Measurements from ENCODE around the gene ABCA9. TPM values are rescaled to one million over a fixed set of nuclear protein-coding genes. Genes with fewer than 3 reads are reported as not detected.
"Not testable (repeated sequence)": the region's sequence is repeated elsewhere in the genome, so short reads cannot be mapped to it uniquely, and the experiment has no call there.

ABCA9 gene
- 0.08 TPM for polyA plus RNA-seq (2013, experiment 1 of 2; ENCODE audit: insufficient read length)
- polyA plus RNA-seq (2013, experiment 2 of 2; ENCODE audit: insufficient read length): 0.30 TPM

- peak; percentile 84 for DNase-seq
These were observed at the start of gene ABCA9 for GRCh38 chr17:69060822-69061221. Gene ABCA9, minus strand, starts transcription at chr17:69060927. Its CDS starts 9,801 bp downstream, at chr17:69051126.

- DNase-seq: no peak
These were observed 45.4 kb upstream of the ABCA9 start for GRCh38 chr17:69105907-69106730.

GRCh38 chr17:69103557-69104233, 43.0 kb upstream of the ABCA9 start:
- no peak for DNase-seq

GRCh38 chr17:69098625-69099024, 37.9 kb upstream of the ABCA9 start:
- DNase-seq: no peak

GRCh38 chr17:69096541-69096940, 35.8 kb upstream of the ABCA9 start:
- DNase-seq: no peak

GRCh38 chr17:69093995-69094394, 33.3 kb upstream of the ABCA9 start:
- no peak for DNase-seq

GRCh38 chr17:69093279-69093789, 32.6 kb upstream of the ABCA9 start:
- DNase-seq: no peak

- no peak for DNase-seq
These were observed 29.6 kb upstream of the ABCA9 start for GRCh38 chr17:69090365-69090764.

- DNase-seq: no peak
These were observed 28.0 kb upstream of the ABCA9 start for GRCh38 chr17:69088643-69089200.

GRCh38 chr17:69086641-69087040, 25.9 kb upstream of the ABCA9 start:
- DNase-seq: no peak

GRCh38 chr17:69084911-69085310, 24.2 kb upstream of the ABCA9 start:
- no peak for DNase-seq

GRCh38 chr17:69082696-69083095, 22.0 kb upstream of the ABCA9 start:
- no peak for DNase-seq

- no peak for DNase-seq
These were observed 18.1 kb upstream of the ABCA9 start for GRCh38 chr17:69078864-69079263.

- DNase-seq: no peak
These were observed 15.1 kb upstream of the ABCA9 start for GRCh38 chr17:69075823-69076222.

GRCh38 chr17:69073392-69073791, 12.7 kb upstream of the ABCA9 start:
- DNase-seq: not testable (repeated sequence)

GRCh38 chr17:69072803-69073256, 12.1 kb upstream of the ABCA9 start:
- DNase-seq: not testable (repeated sequence)

- DNase-seq: not testable (repeated sequence)
These were observed 10.5 kb upstream of the ABCA9 start for GRCh38 chr17:69071233-69071586.

GRCh38 chr17:69070378-69071232, 9.9 kb upstream of the ABCA9 start:
- not testable (repeated sequence) for DNase-seq

GRCh38 chr17:69069226-69069750, 8.6 kb upstream of the ABCA9 start:
- no peak for DNase-seq

GRCh38 chr17:69067274-69068047, 6.7 kb upstream of the ABCA9 start:
- DNase-seq: no peak

GRCh38 chr17:69066482-69066881, 5.8 kb upstream of the ABCA9 start:
- DNase-seq: no peak
